SU-DHL-6 (cell line): ENCODE measurements around the gene ZNF618.

Experiments
- H2AFZ ChIP-seq: fragments of 200-600 bp; sonication (generic); 2 replicates; pipeline ENCODE4 v1.6.1; 2014; ENCODE audit warnings: low read depth, mild to moderate bottlenecking, moderate library complexity, mixed read lengths, antibody characterized with exemption, low read length; ENCODE audit not compliant: severe bottlenecking
- H3F3A ChIP-seq: fragments of 200-600 bp; shearing (Covaris generic); 2 replicates; pipeline ENCODE4 v1.6.0; 2016; ENCODE audit warnings: antibody characterized with exemption, mild to moderate bottlenecking; ENCODE audit not compliant: insufficient read depth
- H3K27ac ChIP-seq: fragments of 200-600 bp; sonication (generic); 2 replicates; pipeline ENCODE4 v1.5.1; 2016; ENCODE audit warnings: low read depth, mild to moderate bottlenecking, low read length, moderate library complexity, mixed read lengths
- H3K27me3 ChIP-seq: fragments of 200-600 bp; sonication (generic), shearing (Covaris generic); 2 replicates; pipeline ENCODE4 v1.6.0; 2014; ENCODE audit warnings: mild to moderate bottlenecking, low read length
- H3K36me3 ChIP-seq: fragments of 200-600 bp; sonication (generic); 2 replicates; pipeline ENCODE4 v1.6.1; 2014; ENCODE audit warnings: mild to moderate bottlenecking, low read length, mixed read lengths
- H3K4me2 ChIP-seq: fragments of 300-600, 200-600 bp; shearing (Covaris generic), sonication (generic); 2 replicates; pipeline ENCODE4 v1.6.0; 2014; ENCODE audit warnings: low read length, low read depth, mild to moderate bottlenecking; ENCODE audit not compliant: poor library complexity, severe bottlenecking
- H3K4me3 ChIP-seq: fragments of 200-600 bp; sonication (generic); 2 replicates; pipeline ENCODE4 v1.5.1; 2014; ENCODE audit warnings: antibody characterized with exemption, low read length, mild to moderate bottlenecking, mixed read lengths; ENCODE audit not compliant: insufficient read depth, poor library complexity, severe bottlenecking
- H3K79me2 ChIP-seq: fragments of 200-600 bp; sonication (generic); 2 replicates; pipeline ENCODE4 v1.6.1; 2014; ENCODE audit warnings: mild to moderate bottlenecking, low read length, moderate library complexity; ENCODE audit not compliant: insufficient read depth
- H3K9ac ChIP-seq: fragments of 200-600 bp; sonication (generic); 2 replicates; pipeline ENCODE4 v1.7.0; 2014; ENCODE audit warnings: mild to moderate bottlenecking, low read length
- H3K9me2 ChIP-seq: fragments of 200-600 bp; sonication (generic); replicated peaks from 2 replicates; pipeline ENCODE4 v1.6.1; 2014; ENCODE audit warnings: low read length; ENCODE audit not compliant: insufficient read depth
- H3K9me3 ChIP-seq: fragments of 200-600 bp; sonication (generic); 2 replicates; pipeline ENCODE4 v1.6.1; 2014; ENCODE audit warnings: low read length, mixed read lengths; ENCODE audit not compliant: insufficient read depth
- H4K20me1 ChIP-seq: fragments of 200-600 bp; sonication (generic); 2 replicates; pipeline ENCODE4 v1.6.1; 2014; ENCODE audit warnings: low read depth, mild to moderate bottlenecking, antibody characterized with exemption, low read length, moderate library complexity, mixed read lengths
- EZH2phosphoT487 ChIP-seq: fragments of 200-600 bp; sonication (generic), shearing (Covaris generic); conservative IDR thresholded peaks from 2 replicates; pipeline ENCODE4 v1.6.1; 2018; ENCODE audit warnings: mild to moderate bottlenecking, antibody characterized with exemption, low read length, moderate library complexity, mixed read lengths
- TF ChIP-seq, protein P1 (sequence below): fragments of 200-600 bp; sonication (generic); IDR thresholded peaks from one replicate; pipeline ENCODE4 v1.5.1; 2017; ENCODE audit warnings: antibody characterized with exemption, mild to moderate bottlenecking, low read length, moderate library complexity; ENCODE audit not compliant: insufficient read depth, poor library complexity, severe bottlenecking

ZNF618 gene

GRCh38 chr9:113914517-113914916 is 38.4 kb downstream of the ZNF618 start:
- Histone ChIP-seq H3K36me3 (no peaks in the 10 kb centered on the region), H2AFZ (no peak overlapping the region), H3K9me2 (no peaks in the 10 kb centered on the region), H3K27me3 (no peaks in the 10 kb centered on the region), H4K20me1 (no peaks in the 10 kb centered on the region), H3K4me3 (no peak overlapping the region), H3K9me3 (no peaks in the 10 kb centered on the region), H3K27ac (no peak overlapping the region), H3F3A (no peaks in the 10 kb centered on the region), H3K9ac (no peak overlapping the region), H3K79me2 (no peaks in the 10 kb centered on the region), H3K4me2 (no peak overlapping the region)
- no peak for TF ChIP-seq EZH2phosphoT487
- TF ChIP-seq, protein P1, sequence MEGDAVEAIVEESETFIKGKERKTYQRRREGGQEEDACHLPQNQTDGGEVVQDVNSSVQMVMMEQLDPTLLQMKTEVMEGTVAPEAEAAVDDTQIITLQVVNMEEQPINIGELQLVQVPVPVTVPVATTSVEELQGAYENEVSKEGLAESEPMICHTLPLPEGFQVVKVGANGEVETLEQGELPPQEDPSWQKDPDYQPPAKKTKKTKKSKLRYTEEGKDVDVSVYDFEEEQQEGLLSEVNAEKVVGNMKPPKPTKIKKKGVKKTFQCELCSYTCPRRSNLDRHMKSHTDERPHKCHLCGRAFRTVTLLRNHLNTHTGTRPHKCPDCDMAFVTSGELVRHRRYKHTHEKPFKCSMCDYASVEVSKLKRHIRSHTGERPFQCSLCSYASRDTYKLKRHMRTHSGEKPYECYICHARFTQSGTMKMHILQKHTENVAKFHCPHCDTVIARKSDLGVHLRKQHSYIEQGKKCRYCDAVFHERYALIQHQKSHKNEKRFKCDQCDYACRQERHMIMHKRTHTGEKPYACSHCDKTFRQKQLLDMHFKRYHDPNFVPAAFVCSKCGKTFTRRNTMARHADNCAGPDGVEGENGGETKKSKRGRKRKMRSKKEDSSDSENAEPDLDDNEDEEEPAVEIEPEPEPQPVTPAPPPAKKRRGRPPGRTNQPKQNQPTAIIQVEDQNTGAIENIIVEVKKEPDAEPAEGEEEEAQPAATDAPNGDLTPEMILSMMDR: no peak

DNA sequence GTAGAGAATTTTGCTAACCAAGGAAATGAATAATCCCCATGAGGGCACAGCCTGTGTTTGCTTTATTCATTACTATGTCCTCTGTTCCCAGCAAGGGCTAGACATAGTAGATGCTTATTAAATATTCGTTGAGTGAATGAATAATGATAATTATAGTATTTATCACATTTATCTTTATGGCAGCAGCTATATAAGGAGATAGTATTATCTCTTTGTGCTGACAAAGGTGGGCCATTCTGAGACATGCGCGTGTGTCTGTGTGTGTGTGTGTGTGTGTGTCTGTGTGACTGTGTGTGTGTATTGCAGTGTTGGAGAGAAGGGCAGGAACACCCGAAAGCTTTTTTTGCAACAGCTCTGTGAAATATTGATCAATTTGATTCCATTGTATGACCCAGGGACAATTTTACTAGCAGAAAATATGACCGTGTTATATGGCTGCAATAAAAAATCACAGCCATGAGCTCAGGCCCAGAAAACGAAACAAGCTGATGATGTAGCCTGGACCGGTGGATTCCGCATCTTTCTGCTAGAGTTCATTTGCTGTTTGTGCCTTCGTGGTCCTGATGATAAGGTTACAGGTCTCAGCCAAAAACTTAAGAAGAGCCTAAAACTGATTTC is 39.8 kb downstream of the ZNF618 start:
- Histone ChIP-seq H3K9me3 (no peaks in the 10 kb centered on the region), H3K27ac (no peak overlapping the region), H3K36me3 (no peaks in the 10 kb centered on the region), H2AFZ (no peak overlapping the region), H4K20me1 (no peaks in the 10 kb centered on the region), H3K4me3 (no peak overlapping the region), H3F3A (no peaks in the 10 kb centered on the region), H3K9ac (no peak overlapping the region), H3K79me2 (no peaks in the 10 kb centered on the region), H3K9me2 (no peaks in the 10 kb centered on the region), H3K27me3 (no peaks in the 10 kb centered on the region), H3K4me2 (no peak overlapping the region)
- TF ChIP-seq, protein P1: no peak
- TF ChIP-seq EZH2phosphoT487: no peak

GRCh38 chr9:113916931-113917330 is 40.8 kb downstream of the ZNF618 start:
- no peaks in the 10 kb centered on the region for H4K20me1 ChIP-seq
- no peaks in the 10 kb centered on the region for H3K9me3 ChIP-seq
- no peaks in the 10 kb centered on the region for H3K79me2 ChIP-seq
- no peak overlapping the region for H3K4me3 ChIP-seq
- H3K4me2 ChIP-seq: no peak overlapping the region
- H3K27me3 ChIP-seq: no peaks in the 10 kb centered on the region
- no peak overlapping the region for H3K9ac ChIP-seq
- no peaks in the 10 kb centered on the region for H3K9me2 ChIP-seq
- TF ChIP-seq, protein P1: no peak
- TF ChIP-seq EZH2phosphoT487: no peak
- no peaks in the 10 kb centered on the region for H3F3A ChIP-seq
- no peaks in the 10 kb centered on the region for H3K36me3 ChIP-seq
- no peak overlapping the region for H3K27ac ChIP-seq
- H2AFZ ChIP-seq: no peak overlapping the region
